Stimulated activated CD4-positive, alpha-beta T cell treated with anti-CD3 and anti-CD28 coated beads, Interleukin-15, amount 100 ng/mL, for 24 hours (primary cell): ENCODE results near the gene FAM204A.

ENCODE experiments used
- DNase-seq: peaks from one replicate; pipeline ENCODE4 v3.0.0-alpha.2; 2020

The FAM204A gene

DNA sequence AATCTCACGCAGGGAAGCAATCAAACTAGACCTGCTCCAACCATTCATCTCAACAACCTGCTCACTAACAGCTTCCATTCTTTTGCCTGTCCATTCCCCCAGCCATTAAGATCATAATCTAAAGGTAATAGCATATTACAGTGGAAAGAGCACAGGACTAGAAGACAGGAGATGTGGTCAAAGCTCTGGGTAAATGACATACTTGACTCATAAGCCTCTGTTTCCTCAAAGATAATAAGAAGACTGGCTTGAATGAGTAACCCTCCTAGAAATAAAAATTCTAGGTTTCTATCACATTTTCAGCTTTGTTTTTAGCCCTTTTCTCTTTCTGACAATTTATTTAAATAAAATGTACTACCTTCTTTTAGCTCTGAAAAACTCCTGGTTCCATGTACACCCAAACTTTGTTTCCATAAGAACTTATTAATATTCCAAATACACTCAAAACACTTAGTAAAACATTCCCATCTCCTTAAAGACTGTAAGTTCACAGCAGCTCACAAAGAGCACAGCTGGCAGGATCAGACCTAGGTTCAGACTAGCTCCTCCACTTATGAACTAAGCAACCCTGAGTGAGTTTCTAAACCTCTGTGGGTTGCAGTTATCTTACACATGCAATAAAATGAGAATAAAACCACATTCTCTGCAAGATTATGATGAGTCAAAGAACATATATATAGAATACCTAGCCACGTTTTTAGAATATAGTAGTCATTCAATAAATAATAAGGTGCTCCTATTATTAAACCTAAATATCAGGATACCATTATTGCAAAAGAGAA is 11.6 kb downstream of the FAM204A start:
- DNase-seq = no peak

DNA sequence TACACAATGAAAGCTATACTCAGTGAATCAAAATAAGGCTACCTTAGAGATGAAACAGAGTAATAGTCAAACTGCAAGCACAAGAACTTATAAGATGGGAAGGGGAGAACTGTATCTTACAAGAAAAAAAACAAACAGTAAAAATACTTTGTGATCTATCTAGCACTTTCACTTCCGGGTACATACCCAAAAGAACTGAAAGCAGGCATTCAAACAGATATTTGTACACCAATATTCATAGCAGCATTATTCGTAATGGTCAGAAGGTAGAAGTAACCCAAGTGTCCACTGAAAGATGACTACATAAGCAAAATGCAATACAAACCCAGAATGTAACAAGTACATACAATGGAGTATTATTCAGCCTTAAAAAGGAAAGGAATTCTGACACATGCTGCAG is 18.0 kb downstream of the FAM204A start:
- DNase-seq = no peak

DNA sequence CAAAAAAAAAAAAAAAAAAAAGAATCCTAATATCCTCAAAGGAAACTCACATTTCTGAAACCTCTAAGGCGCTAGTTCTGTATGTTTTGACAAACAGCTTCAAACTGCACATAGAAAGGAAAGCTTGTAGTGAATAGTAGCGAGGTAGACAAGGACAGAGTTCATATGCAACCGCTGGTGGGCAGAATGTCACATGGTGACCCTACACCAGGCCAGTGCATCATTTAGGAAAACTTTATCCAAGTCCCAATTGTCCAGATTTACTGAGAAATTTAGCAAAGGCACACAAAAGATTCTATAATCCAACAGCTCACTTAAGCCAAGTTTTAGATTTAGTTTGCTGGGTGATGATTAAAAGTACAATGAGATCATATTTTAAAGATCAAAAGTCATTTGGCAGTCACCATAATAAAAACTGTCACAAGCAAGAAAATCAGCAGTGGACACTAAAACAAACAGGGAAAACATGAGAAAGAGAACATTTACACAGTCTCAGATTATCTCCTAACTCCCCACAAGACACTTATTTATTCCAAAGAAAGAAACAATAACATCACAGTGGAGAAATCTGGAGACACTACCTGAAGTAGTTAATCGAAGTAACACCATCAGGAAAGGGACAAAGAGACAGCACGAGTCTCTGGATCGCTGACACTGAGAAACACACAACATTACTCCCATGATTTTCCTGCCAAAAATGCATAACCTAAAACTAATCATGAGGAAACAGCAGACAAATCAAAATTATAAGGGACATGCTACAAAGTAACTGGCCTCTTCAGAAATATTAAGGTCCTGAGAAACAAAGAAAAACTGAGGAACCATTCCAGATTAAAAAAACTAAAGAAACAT is 20.2 kb downstream of the FAM204A start:
- no peak for DNase-seq

DNA sequence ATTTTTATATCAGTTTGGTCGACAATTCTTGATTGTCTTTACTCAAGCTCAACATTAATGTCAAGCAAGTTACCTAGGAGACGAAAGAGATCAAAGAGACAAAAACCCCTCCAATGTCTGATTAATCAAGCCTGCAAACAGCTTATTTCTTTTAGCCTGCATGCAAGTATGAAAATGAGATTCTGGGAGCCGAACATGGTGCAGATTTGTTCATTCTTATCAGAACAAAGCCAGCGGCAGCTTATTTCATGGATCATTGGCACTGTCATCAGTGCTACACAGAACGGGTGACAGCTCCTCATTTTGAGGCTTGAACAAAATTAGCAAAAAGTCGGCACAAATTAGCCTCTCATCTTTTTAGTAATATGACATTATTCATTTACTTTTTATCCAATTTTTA is 26.5 kb downstream of the FAM204A start:
- DNase-seq = no peak

DNA sequence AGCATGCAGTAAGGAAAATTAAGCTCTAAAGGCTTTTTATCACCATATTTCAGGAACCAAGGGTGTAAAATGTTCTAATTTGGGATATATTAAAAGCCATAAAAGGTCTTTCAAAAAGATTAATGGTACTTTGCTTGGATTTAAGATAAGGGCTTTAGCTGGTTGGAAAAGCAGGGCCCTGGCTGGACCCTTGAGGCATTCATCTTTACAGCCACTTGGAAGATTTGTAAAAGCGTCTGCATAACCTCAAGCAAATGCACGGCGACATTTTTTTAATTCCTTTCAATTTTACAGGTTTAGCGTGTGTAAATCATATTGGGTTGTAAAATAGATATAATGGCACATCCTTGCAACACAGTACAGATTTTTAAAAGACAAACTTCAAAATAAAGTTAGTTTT is 27.2 kb downstream of the FAM204A start:
- DNase-seq = no peak

DNA sequence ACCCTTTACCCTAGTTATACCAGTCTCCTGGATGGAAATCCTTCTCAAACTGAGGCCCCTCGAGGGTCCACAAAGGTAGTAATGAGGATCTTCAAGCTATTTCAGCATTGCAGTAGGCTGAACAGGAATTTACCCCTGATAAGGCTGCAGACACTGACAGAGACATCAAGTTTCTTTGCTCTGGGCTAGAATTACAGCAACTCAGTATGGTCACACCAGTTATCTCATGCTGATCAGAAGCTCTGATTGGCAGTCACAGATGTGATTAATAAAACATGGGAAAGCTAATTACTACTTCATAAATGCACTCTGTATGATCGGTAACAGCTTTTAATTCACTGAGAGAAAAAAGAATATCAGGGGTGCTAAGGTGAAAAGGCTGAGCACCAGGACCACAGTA is 30.6 kb downstream of the FAM204A start:
- DNase-seq = no peak

DNA sequence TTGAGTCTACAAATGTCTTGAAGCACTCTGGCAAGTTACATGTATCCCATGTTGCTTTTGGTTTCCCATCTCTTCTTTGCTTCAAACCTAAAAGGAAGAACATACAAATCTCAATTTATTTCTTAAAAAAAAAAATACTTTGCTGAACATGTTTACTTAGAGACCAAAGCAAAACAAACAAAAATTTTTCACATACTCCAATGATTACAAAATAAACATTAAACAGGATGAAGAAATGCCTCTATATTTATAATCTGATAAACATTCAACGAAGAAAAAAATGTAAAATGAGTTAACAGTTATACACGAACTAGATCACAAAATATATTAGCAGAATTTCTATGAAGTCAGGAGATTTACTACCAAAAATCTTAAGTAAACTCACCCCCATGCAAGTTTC is 31.3 kb downstream of the FAM204A start:
- no peak for DNase-seq

DNA sequence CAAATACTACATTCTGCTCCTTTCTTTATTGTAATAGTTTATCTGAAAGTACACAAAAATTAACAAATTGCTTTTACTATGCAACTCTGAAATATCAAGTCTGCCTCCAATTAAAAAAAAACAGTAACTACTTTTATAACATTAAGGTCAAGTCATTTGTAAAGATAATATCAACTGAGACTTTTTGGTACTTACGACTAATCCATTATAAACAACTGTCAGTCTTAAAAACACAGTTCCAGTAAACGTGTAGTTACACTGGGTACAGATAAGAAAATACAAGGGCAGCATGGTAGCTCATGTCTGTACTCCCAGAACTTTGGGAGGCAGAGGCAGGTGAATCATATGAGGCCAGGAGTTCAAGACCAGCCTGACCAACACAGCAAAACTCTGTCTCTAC is 32.2 kb downstream of the FAM204A start:
- DNase-seq = no peak

DNA sequence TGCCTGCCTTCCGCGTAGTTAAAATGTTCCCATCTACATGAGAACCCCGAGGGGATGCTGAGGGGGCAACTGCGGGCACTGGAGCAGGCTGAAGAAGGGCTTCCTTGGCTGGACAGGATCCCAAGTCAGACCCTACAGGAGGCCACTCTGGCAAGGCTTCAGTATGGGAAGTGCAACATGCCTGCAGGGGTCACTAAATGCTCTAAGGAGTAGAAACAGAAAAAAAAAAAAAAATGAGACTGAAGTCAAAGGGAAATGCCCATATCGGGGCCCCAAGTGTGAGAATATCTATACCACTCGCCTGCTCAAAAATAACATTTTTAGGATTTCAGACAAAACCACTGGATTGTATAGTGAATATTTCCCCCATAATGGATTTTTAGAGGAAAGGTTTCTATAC is 33.5 kb downstream of the FAM204A start:
- no peak for DNase-seq

DNA sequence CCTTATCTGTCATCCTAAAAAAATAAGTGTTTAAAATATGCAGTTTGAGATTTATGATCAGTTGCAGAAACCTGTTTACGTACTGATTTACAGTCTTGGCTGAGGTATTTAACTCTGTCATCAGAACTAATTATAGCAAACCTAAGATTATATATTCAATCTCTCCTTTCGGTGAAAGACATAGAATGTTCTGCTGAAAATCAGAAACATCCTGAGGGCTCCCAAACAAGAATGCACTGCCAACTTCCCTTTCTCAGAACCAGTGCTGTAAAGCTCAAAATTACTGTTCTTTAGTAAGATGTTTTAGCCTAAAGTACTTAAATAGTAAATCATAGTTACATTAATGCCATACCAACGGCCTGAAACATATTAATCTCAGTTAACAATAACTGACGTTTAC is 34.3 kb downstream of the FAM204A start:
- no peak for DNase-seq

DNA sequence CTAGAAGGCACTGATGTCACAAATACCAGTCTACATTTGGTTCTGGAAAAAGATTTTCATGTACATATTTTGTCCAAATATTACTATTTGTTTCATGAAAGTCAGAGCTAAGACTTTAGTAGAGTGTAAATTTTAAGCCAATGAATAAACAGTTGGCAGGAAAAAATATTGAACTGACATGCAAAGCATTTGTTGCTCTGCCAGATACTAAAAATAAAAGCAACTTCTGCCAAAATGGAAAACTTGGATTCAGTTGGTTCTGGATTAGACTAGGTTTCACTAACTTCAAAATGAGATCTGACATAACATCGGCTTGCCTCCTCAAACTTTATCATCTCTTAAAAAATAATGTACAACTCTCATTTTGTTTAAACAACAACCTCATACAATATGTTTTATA is 34.9 kb downstream of the FAM204A start:
- DNase-seq = no peak

DNA sequence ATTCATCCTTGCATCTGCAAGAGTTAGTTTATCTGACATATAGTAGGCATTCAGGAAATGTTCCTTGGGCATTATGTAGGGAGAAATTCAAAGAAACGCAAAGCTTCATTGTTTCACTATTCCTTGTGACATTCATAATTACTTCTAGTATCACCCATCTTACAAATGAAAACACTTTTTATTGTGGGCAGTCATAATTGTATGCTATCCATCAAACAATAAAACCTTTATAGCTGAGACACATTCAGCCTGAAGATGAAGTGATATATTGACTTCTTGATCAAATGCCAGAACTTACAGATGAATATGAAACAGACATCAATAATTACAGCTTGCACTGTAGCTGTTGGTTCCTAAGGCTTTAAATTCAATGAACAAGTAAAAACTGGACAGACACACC is 36.4 kb downstream of the FAM204A start:
- no peak for DNase-seq

DNA sequence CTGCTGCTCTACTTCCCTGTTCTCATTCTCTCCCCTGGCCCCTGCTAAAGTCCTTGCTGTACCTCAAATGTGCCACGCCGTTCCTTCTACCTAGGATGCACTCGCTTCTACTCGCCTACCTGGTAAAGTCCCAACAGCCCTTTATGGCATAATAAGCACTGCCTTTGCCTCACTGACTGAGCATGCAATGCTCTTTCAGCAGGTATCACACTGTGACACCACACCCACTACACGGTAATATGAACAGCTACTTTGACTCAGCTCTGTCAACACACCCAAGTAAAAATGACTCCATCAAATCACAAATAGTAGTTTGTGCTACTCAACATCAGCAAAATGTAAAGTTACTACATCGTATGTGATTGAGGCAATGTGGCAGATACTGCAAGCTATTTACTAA is 37.6 kb downstream of the FAM204A start:
- no peak for DNase-seq

DNA sequence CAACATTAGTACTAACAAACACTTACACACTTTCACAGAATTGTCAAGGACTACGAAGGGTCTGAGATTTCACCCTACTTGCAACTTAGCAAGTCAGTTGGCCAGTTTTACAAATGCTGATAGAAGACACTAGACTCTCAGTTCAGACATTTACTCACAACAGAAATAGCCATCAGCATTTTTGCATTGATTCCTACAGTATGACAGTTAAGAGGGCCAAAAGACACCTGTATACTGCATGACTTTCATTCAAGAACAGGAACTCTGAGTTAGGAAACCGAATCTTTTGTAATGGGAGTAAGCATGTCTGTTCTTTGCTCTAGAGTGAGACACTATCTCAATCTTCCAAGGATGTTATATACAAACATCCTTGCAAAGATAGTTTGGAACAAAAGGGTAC is 40.9 kb downstream of the FAM204A start:
- no peak for DNase-seq

DNA sequence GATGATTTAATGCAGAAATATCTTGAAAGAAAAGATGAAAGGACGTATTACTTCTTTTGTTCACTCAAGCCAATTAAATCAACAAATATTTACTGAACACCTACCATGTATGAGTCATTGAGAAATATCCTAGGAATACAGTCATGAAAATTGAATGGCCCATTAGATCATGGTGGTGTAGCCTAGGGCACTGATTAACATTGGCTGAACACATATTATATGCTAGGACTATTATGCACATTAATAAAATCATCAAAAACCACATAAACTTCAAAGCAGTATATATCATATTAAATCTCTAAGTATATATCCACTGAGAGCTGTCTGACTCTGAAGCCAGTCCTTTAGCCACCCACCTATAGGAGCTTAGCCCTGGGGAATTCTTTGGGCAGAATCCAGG is 41.8 kb downstream of the FAM204A start:
- DNase-seq = no peak

DNA sequence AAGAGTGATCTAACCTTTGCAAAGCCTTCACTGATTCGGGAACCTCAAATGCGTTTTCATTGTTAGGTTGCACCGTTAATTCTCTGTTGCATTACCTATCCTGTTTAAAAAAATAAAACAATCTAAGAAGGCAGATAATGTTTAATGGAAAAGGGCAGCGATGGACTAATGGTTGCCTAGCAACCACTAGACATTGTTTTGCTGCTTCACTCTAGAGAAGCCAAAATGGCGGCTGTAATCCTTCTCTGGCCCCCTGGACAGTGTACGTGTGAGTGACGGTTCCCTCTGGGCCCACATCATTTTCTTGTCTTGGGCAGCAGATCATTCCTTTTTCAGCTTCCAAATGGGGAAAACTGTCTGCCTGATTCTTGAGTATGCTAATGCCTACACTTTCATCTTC is 43.3 kb downstream of the FAM204A start:
- DNase-seq = no peak

DNA sequence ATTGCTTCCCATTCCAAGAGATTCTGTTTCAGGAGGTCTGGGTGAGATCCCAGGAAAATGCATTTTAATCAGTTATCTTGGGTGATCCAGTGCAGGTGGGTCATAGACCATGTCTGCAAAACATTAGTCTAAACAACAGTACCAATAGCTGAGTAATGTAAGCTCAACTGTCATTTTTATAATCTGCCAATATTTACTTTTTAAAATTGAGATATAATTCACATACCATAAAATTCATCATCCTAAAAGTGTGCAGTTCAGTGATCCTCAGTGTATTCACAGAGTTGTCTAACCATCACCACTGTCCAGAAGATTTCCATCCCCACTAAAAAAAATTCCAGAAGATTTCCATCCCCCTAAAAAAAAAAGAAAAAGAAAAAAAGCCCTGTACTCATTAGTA is 51.0 kb downstream of the FAM204A start:
- DNase-seq = no peak

DNA sequence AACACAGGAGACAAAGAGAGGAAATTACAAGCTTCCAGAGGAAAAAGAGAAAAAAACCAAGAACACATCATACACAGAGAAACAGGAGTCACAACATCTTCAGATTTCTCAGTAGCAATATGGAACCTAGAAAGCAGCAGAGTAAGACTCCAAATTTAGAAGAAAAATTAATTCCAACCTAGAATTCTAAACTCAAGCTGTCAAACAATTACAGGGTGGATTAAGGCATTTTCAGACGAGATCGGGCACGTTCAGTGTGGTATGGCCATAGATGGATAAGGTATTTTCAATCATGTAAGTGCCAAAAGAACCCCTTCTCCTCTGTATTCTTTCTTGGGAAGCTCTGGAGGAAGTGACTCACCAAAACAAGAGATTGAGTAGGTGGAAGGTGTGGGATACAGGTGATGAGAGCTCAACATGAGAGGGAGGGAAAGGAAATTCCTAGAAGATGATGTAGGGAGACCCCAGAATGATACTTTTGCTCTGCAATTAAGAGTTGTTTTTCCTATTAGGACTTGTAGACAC is 51.6 kb downstream of the FAM204A start:
- no peak for DNase-seq

DNA sequence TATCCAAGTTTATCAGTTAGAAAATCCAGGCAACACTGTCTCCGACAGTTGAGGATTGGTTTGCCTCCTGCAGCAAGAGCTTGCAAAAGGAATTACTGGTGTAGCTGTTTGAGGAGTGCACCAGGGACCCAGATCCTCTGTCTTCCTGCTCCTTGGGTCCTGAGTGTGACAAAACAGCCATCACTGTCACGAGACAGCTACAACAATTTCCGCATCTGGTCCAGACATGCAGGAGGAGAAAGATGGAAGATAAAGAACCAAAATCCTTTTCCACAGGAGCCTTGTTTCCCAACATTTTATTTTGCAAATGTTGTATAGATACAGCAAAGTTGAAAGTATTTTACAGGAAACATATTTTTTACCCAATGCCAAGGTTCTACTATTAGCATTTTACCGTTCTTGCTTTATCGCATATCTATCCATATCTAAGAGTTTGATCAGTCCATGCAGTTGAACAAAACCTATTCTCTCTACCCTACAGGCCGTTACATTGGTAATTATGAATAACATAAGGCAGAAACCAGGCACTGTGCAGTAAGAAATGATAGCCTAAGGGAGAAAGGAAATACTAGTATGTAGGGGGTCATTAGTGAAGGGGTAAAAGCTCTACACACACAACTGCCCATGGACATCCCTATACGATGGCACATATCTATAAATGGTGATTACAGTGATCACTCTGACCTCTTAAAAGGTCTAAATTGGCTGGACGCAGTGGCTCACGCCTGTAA is 54.9 kb downstream of the FAM204A start:
- no peak for DNase-seq

DNA sequence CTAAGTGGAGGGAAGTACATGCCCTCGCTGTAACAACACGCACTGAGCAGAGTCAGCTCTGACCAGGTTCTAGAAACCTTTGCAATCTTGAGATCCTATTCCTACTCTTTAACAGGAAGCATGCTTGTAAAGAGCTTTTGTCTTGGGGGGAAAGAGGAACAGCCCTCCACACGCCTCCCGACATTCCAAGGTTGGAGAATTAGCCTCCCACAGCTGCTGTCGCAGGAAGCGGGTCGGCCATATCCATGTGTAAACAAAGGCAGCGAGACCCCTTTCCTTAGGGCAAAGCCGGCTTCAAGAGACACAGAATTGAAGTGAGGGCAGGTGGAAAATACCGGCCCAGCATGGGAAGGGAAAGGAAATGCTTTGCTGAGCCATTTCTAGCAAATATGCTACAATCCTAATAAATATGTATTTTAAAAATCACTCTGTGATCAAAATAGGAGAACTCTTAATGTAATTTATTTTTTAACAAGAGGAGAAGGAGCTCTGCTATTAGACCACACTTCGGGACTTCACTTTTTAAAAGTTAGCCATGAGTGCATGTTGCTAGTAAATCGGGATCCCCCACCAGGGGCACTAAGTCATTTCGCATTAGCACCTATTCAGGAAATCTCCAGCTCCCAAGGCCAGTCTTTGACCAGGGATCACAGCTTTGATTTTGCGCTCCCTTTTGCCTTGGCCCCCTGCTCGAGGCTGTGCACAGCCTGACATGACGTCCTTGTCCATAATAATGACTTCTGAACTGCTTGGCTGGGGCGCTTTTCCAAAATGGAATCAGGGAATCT is 55.9 kb downstream of the FAM204A start:
- DNase-seq = no peak

DNA sequence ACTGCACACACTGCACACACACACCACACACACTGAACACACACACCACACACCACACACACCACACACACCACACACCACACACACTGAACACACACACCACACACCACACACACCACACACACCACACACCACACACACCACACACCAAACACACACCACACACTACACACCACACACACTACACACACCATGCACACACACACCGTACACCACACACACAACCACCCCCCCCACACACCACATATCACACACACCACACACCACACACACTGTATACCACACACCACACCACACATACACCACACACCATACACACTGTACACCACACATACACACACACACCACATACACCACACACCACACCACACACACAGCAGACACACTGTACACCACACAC is 59.5 kb downstream of the FAM204A start:
- DNase-seq = no peak

DNA sequence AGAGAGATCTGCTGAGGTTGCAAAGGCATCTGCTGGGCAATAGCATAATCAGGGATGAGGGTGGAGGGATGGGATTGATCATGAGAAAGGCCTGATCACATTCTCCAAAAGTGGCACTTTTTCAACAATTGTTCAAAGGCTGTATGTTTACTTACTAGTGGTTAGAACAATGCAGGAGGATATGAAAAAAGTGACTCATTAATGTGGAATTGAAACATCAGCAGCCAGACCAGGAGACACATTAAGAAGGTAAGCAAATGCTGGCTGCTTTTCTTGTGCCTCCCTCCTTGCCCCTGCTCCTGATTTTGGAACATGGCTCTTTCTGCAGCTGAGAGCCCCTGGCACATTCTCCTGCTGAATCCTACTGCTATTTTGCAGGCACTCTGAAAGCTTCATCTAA is 63.5 kb downstream of the FAM204A start:
- DNase-seq = no peak

DNA sequence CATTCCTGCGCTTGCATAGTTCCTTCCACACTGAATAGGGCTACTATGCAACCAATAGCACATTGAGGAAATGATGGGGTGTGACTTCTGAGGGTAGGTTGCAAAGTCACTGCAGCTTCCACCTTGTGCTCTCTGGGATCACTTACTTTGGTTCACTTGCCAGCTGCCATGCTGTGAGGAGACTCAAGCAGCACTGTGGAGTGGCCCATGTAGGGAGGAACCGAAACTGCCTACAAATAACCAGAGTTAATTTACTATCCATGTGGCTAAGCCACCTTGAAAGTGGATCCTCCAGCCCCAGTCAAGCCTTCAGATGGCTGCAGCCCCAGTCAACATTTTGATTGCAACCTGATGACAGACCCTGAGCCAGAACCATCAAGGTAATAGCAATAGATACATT is 64.3 kb downstream of the FAM204A start:
- no peak for DNase-seq
